Muscle layer of colon (tissue), 2 donors: ENCODE measurements around the gene POLR1C.

Experiments
- H3K27ac ChIP-seq: one replicate; pipeline ENCODE4 v1.7.0; 2013; ENCODE audit warnings: low read depth, mild to moderate bottlenecking, low read length, moderate library complexity
- H3K27me3 ChIP-seq, 2 donors: one replicate each; pipeline ENCODE4 v1.7.0; 2013; ENCODE audit warnings: low read length in 2 of 2, mild to moderate bottlenecking in 2 of 2; ENCODE audit not compliant: insufficient read depth in 2 of 2, control insufficient read depth in 1 of 2
- H3K36me3 ChIP-seq: one replicate; pipeline ENCODE4 v1.7.0; 2013; ENCODE audit warnings: mild to moderate bottlenecking, low read length; ENCODE audit not compliant: insufficient read depth
- H3K4me1 ChIP-seq: one replicate; pipeline ENCODE4 v1.7.0; 2013; ENCODE audit warnings: mild to moderate bottlenecking, low read length; ENCODE audit not compliant: insufficient read depth
- H3K4me3 ChIP-seq, 2 donors: one replicate each; pipeline ENCODE4 v1.7.0; 2013; ENCODE audit warnings: low read length in 2 of 2, low read depth in 1 of 2, mild to moderate bottlenecking in 1 of 2, moderate library complexity in 1 of 2
- H3K9ac ChIP-seq: one replicate; pipeline ENCODE4 v1.7.0; 2013; ENCODE audit warnings: low read length
- H3K9me3 ChIP-seq: one replicate; pipeline ENCODE4 v1.7.0; 2013; ENCODE audit warnings: mild to moderate bottlenecking, low read length
- donor health status: abdominal sarcoma.
- donor health status: Adenocarcinoma of cecum.

The POLR1C gene

DNA sequence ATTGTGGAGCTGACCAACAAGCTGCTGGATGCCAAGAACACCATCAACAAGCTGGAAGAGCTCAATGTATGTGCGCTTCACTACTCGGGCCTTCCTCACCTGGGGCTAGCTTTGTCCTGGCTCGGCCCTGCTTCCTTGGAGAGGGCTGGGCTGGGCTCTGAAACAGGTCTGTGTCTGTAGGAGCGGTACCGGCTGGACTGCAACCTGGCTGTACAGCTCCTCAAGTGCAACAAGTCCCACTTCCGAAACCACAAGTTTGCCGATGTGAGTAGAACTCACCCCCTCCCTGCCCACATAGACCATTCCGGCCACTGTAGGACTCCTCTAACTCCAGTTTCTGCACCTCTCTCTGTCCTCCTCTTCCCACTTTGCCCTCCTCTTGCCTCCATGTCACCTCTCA lies 13.4 kb upstream of the POLR1C start:
- Histone ChIP-seq H3K27ac (no peak overlapping the region), H3K9ac (no peak overlapping the region), H3K9me3 (no peaks in the 10 kb centered on the region), H3K4me1 (peaks cover 8% of the 10 kb centered on the region), H3K27me3 (peaks cover 0 to 6% of the 10 kb centered on the region in 2 donors), H3K4me3 (no peak overlapping the region), H3K36me3 (peaks cover 69% of the 10 kb centered on the region)

DNA sequence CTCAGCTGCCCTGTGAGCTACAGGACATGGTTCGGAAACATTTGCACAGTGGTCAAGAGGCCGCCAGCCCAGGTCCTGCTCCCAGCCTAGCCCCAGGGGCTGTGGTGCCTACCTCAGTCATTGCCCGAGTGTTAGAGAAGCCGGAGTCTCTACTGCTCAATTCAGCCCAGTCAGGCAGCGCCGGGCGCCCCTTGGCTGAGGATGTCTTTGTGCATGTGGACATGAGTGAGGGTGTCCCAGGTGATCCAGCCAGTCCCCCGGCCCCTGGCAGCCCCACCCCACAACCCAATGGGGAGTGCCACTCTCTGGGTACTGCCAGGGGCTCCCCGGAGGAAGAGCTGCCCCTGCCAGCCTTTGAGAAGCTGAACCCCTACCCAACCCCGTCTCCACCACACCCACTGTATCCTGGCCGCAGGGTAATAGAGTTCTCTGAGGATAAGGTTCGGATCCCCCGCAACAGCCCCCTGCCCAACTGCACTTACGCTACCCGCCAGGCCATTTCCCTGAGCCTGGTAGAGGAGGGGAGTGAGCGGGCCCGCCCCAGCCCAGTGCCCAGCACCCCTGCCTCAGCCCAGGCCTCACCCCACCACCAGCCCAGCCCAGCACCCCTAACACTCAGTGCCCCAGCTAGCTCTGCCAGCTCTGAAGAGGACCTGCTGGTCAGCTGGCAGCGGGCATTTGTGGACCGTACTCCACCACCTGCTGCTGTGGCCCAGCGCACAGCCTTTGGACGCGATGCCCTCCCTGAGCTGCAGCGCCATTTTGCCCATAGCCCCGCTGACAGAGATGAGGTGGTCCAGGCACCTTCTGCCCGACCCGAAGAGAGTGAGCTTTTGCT lies 11.9 kb upstream of the POLR1C start:
- H3K9me3 ChIP-seq: no peaks in the 10 kb centered on the region
- H3K27ac ChIP-seq: no peak overlapping the region
- H3K36me3 ChIP-seq: peaks cover 54% of the 10 kb centered on the region
- H3K27me3 ChIP-seq: peaks cover 0 to 13% of the 10 kb centered on the region in 2 donors
- no peak overlapping the region for H3K4me3 ChIP-seq
- H3K4me1 ChIP-seq: peaks cover 15% of the 10 kb centered on the region
- H3K9ac ChIP-seq: no peak overlapping the region

DNA sequence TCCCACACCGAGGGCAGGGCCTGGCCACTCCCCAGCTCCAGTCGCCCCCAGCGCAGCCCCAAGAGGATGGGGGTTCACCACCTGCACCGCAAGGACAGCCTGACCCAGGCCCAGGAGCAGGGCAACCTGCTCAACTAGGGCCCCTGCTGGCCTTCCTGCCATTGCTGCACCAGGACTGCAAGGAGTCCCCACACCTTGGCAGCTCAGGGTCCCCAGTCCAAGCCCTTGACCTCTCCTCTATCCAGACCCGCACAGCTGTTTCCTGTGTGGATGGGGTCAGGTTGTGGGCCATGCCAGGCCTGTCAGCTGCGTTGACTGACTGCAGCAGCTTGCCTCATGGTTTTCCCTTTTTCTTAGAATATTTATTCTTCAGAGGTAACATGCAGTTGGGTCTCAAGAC lies 11.2 kb upstream of the POLR1C start:
- Histone ChIP-seq H3K36me3 (peaks cover 46% of the 10 kb centered on the region), H3K4me1 (peaks cover 17% of the 10 kb centered on the region), H3K9ac (no peak overlapping the region), H3K27me3 (peaks cover 0 to 13% of the 10 kb centered on the region in 2 donors), H3K27ac (no peak overlapping the region), H3K4me3 (no peak overlapping the region), H3K9me3 (no peaks in the 10 kb centered on the region)

DNA sequence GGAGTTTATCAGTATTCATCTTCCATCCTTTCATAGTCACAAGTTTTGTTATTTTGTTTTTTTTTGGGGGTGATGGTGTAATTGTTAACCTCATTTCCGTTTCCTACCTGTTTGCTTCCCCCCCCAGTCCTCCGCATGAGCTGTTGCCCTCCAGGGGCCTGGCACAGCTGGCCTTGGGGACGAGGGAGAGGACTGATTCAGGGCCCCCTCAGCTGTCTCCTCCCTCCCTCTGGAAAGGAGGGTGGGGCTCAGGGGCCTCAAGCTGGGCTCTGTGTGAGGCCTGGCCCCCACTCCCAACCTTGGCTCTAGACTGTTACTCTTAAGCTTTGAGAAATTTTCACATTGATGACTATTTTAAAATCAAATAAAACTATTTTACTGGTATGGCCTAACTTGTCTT lies 10.7 kb upstream of the POLR1C start:
- Histone ChIP-seq H3K4me1 (peaks cover 19% of the 10 kb centered on the region), H3K9me3 (no peaks in the 10 kb centered on the region), H3K9ac (no peak overlapping the region), H3K4me3 (no peak overlapping the region), H3K27me3 (peaks cover 0 to 13% of the 10 kb centered on the region in 2 donors), H3K36me3 (peaks cover 42% of the 10 kb centered on the region), H3K27ac (no peak overlapping the region)

GRCh38 chr6:43506667-43507471 lies 10.0 kb upstream of the POLR1C start:
- H3K9me3 ChIP-seq: no peaks in the 10 kb centered on the region
- peaks cover 0 to 13% of the 10 kb centered on the region in 2 donors for H3K27me3 ChIP-seq
- H3K36me3 ChIP-seq: peaks cover 42% of the 10 kb centered on the region
- peaks cover 19% of the 10 kb centered on the region for H3K4me1 ChIP-seq
- no peak overlapping the region for H3K4me3 ChIP-seq
- no peak overlapping the region for H3K9ac ChIP-seq
- H3K27ac ChIP-seq: no peak overlapping the region

- Histone ChIP-seq H3K9me3 (no peaks in the 10 kb centered on the region), H3K36me3 (peaks cover 41% of the 10 kb centered on the region), H3K4me1 (peaks cover 19% of the 10 kb centered on the region), H3K4me3 (no peak overlapping the region), H3K9ac (no peak overlapping the region), H3K27ac (no peak overlapping the region), H3K27me3 (peaks cover 0 to 13% of the 10 kb centered on the region in 2 donors)
These were observed 8.3 kb upstream of the POLR1C start for GRCh38 chr6:43508481-43509141.

DNA sequence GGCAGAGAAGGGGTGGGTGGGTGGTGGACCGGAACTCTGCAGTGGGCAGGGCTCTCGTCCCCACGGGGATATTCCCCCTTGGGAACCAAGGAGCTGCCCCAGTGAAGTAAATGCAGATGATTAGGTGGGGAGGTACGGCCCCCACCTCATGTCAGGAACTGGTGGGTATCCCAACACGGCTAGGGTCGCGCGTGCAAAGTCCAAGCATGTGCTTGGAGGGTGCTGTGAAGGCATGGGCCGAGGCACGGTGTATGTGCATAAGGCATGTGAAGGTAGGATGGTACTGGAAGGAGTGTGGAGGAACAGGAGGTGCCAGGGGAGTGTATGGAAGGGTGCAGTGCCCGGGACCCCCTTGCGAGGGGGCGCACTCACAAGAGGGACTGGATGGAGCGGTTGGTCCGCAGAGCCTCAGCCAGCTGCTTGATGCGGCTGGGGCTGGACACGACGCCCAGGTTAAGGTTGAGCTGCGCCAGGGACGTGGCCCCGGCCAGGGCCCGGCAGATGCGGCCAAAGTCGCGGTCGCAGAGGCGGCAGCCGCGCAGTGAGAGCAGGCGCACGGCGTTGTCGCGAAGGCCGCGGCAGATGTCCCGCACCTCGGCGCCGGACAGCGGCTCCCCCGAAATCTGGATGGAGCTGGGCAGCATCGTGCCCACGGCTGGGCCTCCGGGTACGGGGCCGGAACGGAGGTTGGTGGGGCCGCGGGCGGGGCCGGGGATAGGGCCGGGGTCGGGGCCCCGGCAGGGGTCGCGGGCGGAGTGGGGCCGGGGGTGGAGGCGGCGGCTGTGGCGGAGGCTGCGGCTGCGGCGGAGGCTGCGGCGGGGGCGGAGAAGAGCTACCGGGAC lies 7.5 kb upstream of the POLR1C start:
- Histone ChIP-seq H3K4me1 (peaks cover 19% of the 10 kb centered on the region), H3K27ac (peak overlapping the region; percentile 52), H3K9me3 (no peaks in the 10 kb centered on the region), H3K36me3 (peaks cover 43% of the 10 kb centered on the region), H3K9ac (no peak overlapping the region), H3K4me3 (peak overlapping the region; percentile 38 to 74), H3K27me3 (peaks cover 0 to 13% of the 10 kb centered on the region in 2 donors)

- Histone ChIP-seq H3K4me1 (peaks cover 27% of the 10 kb centered on the region), H3K9me3 (no peaks in the 10 kb centered on the region), H3K27ac (peak within 1 kb of the TSS; percentile 52), H3K27me3 (peaks cover 0 to 13% of the 10 kb centered on the region in 2 donors), H3K4me3 (peak within 1 kb of the TSS; percentile 66 to 74), H3K36me3 (peaks cover 44% of the 10 kb centered on the region), H3K9ac (no peak within 1 kb of the TSS)
These were observed 6.7 kb upstream of the POLR1C start, which contains the start of gene LRRC73 for GRCh38 chr6:43509984-43510826. Gene LRRC73 (minus strand): TSS chr6:43510346. CDS start chr6:43509785, 561 bp downstream.

- H3K27me3 ChIP-seq: peaks cover 0 to 13% of the 10 kb centered on the region in 2 donors
- H3K4me3 ChIP-seq: peak overlapping the region in 1 of 2 donors; percentile 66
- no peaks in the 10 kb centered on the region for H3K9me3 ChIP-seq
- H3K4me1 ChIP-seq: peaks cover 32% of the 10 kb centered on the region
- H3K9ac ChIP-seq: no peak overlapping the region
- peaks cover 44% of the 10 kb centered on the region for H3K36me3 ChIP-seq
- H3K27ac ChIP-seq: no peak overlapping the region
These were observed 6.1 kb upstream of the POLR1C start for GRCh38 chr6:43510827-43511163.

GRCh38 chr6:43511824-43512415 lies 5.0 kb upstream of the POLR1C start:
- H3K27ac ChIP-seq: no peak overlapping the region
- H3K27me3 ChIP-seq: peaks cover 0 to 13% of the 10 kb centered on the region in 2 donors
- no peaks in the 10 kb centered on the region for H3K9me3 ChIP-seq
- H3K4me1 ChIP-seq: peaks cover 32% of the 10 kb centered on the region
- H3K9ac ChIP-seq: no peak overlapping the region
- H3K4me3 ChIP-seq: no peak overlapping the region
- H3K36me3 ChIP-seq: peaks cover 41% of the 10 kb centered on the region
